Liver (tissue), 9 donors: ENCODE measurements around the gene CYP2U1. TPM values are rescaled to one million over a fixed set of nuclear protein-coding genes. Genes with fewer than 3 reads are reported as not detected.

ENCODE experiments used
- DNase-seq: peaks from one replicate; pipeline ENCODE4 v3.0.0-alpha.2; 2017; ENCODE audit warnings: low spot score
- H3K27ac ChIP-seq, 2 donors: one replicate each; pipeline ENCODE4 v1.7.0; 2013; ENCODE audit warnings: inconsistent platforms in 2 of 2, low read length in 2 of 2, control low read depth in 1 of 2, low read depth in 1 of 2, mild to moderate bottlenecking in 1 of 2
- H3K27me3 ChIP-seq, 4 donors: one replicate each; pipeline versions ENCODE4 v1.6.1 to v1.7.0; 2013; ENCODE audit warnings: low read length in 3 of 4, inconsistent platforms in 1 of 4, mild to moderate bottlenecking in 1 of 4, moderate library complexity in 1 of 4; ENCODE audit not compliant: control insufficient read depth in 4 of 4, insufficient read depth in 4 of 4
- H3K36me3 ChIP-seq, 4 donors: one replicate each; pipeline versions ENCODE4 v1.6.1 to v1.7.0; 2013; ENCODE audit warnings: low read length in 3 of 4, mild to moderate bottlenecking in 3 of 4, low read depth in 1 of 4, moderate library complexity in 1 of 4; ENCODE audit not compliant: control insufficient read depth in 4 of 4, insufficient read depth in 3 of 4
- H3K4me1 ChIP-seq, 4 donors: one replicate each; pipeline versions ENCODE4 v1.6.1 to v1.7.0; 2013; ENCODE audit warnings: low read length in 3 of 4, mild to moderate bottlenecking in 3 of 4, moderate library complexity in 1 of 4; ENCODE audit not compliant: control insufficient read depth in 4 of 4, insufficient read depth in 4 of 4
- H3K4me3 ChIP-seq, 3 donors: one replicate each; pipeline versions ENCODE4 v1.6.1 to v1.7.0; 2013; ENCODE audit warnings: low read length in 3 of 3, control low read depth in 1 of 3, low read depth in 1 of 3, mild to moderate bottlenecking in 1 of 3
- H3K9ac ChIP-seq, 2 donors: one replicate each; pipeline ENCODE4 v1.7.0; 2013; ENCODE audit warnings: low read length in 2 of 2, mild to moderate bottlenecking in 2 of 2, moderate library complexity in 2 of 2, control low read depth in 1 of 2, low read depth in 1 of 2
- H3K9me3 ChIP-seq, 4 donors: one replicate each; pipeline versions ENCODE4 v1.6.1 to v1.7.0; 2013; ENCODE audit warnings: low read length in 3 of 4; ENCODE audit not compliant: control insufficient read depth in 4 of 4
- ATF3 ChIP-seq: IDR thresholded peaks from 2 replicates; pipeline ENCODE4 v1.6.1; 2016; ENCODE audit warnings: antibody characterized with exemption
- EGR1 ChIP-seq, 2 donors: IDR thresholded peaks; 2 replicates each; pipeline ENCODE4 v1.6.1; 2016 to 2018; ENCODE audit warnings: antibody characterized with exemption in 2 of 2, low read depth in 2 of 2
- FOXA1 ChIP-seq: IDR thresholded peaks from 2 replicates; pipeline ENCODE4 v1.6.1; 2016; ENCODE audit warnings: antibody characterized with exemption
- FOXA2 ChIP-seq: IDR thresholded peaks from 2 replicates; pipeline ENCODE4 v1.6.1; 2016; ENCODE audit warnings: antibody characterized with exemption
- GABPA ChIP-seq, 2 donors: IDR thresholded peaks in 1 of 2; conservative IDR thresholded peaks in 1 of 2; 2 replicates each; pipeline ENCODE4 v1.6.1; 2016; ENCODE audit warnings: antibody characterized with exemption in 2 of 2, mild to moderate bottlenecking in 1 of 2, moderate library complexity in 1 of 2
- HNF4A ChIP-seq, 2 donors: conservative IDR thresholded peaks; 2 replicates each; pipeline ENCODE4 v1.6.1; 2016; ENCODE audit warnings: antibody characterized with exemption in 2 of 2, mild to moderate bottlenecking in 2 of 2
- HNF4G ChIP-seq: IDR thresholded peaks from 2 replicates; pipeline ENCODE4 v1.6.1; 2016; ENCODE audit warnings: antibody characterized with exemption
- JUND ChIP-seq, 2 donors: IDR thresholded peaks; 2 replicates each; pipeline ENCODE4 v1.6.1; 2016; ENCODE audit warnings: antibody characterized with exemption in 2 of 2
- MAX ChIP-seq: IDR thresholded peaks from 2 replicates; pipeline ENCODE4 v1.6.1; 2016; ENCODE audit warnings: antibody characterized with exemption
- NR2F2 ChIP-seq: IDR thresholded peaks from 2 replicates; pipeline ENCODE4 v1.6.1; 2016; ENCODE audit warnings: antibody characterized with exemption
- RAD21 ChIP-seq, 2 donors: IDR thresholded peaks; 2 replicates each; pipeline ENCODE4 v1.6.1; 2016; ENCODE audit warnings: antibody characterized with exemption in 2 of 2, mild to moderate bottlenecking in 2 of 2
- RXRA ChIP-seq, 2 donors: IDR thresholded peaks; 2 replicates each; pipeline ENCODE4 v1.6.1; 2017 to 2018; ENCODE audit warnings: antibody characterized with exemption in 2 of 2, mild to moderate bottlenecking in 1 of 2
- SP1 ChIP-seq: IDR thresholded peaks from 2 replicates; pipeline ENCODE4 v1.6.1; 2018; ENCODE audit warnings: antibody characterized with exemption, mild to moderate bottlenecking
- TAF1 ChIP-seq: conservative IDR thresholded peaks from 2 replicates; pipeline ENCODE4 v1.6.1; 2016; ENCODE audit warnings: antibody characterized with exemption, mild to moderate bottlenecking
- YY1 ChIP-seq: IDR thresholded peaks from 2 replicates; pipeline ENCODE4 v1.6.1; 2016; ENCODE audit warnings: antibody characterized with exemption, mild to moderate bottlenecking
- ZBTB33 ChIP-seq: IDR thresholded peaks from 2 replicates; pipeline ENCODE4 v1.6.1; 2016; ENCODE audit warnings: antibody characterized with exemption
- WGBS: extraction: QIAGEN DNeasy Blood & Tissue Kit; methylation state at CpG from one replicate; pipeline ENCODE4 v1.1.7; 2013; 5-methylcytosine and 5-hydroxymethylcytosine counted together
- polyA plus RNA-seq, 2 donors: library from polyadenylated mRNA; stranded (reverse) in 1 of 2; unstranded in 1 of 2; fragments of 200-250 nt in 1 of 2; fragments of >200 nt in 1 of 2; fragmentation: Nextera tagmentation in 1 of 2; extraction: Ambion mirVana in 1 of 2; gene quantifications; one replicate each; pipeline versions ENCODE4 v1.2.1 to v1.2.3, GENCODE V29; 2013 to 2015
- total RNA-seq, 2 donors: library from RNA; depleted of rRNA; stranded (reverse); fragments of >200 nt; gene quantifications; one replicate each; pipeline ENCODE4 v1.2.3, GENCODE V29; 2014
- TF ChIP-seq, protein P1 (sequence below): IDR thresholded peaks from 2 replicates; pipeline ENCODE4 v1.6.1; 2016; ENCODE audit warnings: antibody characterized with exemption, mild to moderate bottlenecking
- donor health status: healthy.
- donor health status: healthy.
- donor health status: healthy.
- donor health status: healthy.
- donor health status: healthy.

CYP2U1 gene
- total and polyA plus RNA-seq, 4 donors, result 2.0 to 4.9 (median 3.2) TPM

DNA sequence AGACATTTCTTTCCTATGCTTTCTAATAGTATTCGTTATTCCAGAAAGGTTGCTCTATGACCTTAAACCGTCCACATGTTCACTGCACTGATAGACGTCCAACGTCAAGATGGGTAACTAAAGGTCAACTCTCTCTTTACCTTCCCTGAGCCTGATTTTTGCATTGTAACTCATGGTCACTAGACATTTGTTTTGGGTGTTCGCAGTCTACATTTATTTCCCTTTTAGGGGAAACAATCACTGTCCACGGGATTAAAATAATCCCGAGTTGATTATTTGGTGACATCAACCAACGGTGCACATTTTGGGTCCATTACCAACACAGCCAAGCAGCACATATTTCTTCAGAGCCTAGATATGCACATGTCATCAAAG is 57.8 kb downstream of the CYP2U1 start:
- TF ChIP-seq, protein P1, sequence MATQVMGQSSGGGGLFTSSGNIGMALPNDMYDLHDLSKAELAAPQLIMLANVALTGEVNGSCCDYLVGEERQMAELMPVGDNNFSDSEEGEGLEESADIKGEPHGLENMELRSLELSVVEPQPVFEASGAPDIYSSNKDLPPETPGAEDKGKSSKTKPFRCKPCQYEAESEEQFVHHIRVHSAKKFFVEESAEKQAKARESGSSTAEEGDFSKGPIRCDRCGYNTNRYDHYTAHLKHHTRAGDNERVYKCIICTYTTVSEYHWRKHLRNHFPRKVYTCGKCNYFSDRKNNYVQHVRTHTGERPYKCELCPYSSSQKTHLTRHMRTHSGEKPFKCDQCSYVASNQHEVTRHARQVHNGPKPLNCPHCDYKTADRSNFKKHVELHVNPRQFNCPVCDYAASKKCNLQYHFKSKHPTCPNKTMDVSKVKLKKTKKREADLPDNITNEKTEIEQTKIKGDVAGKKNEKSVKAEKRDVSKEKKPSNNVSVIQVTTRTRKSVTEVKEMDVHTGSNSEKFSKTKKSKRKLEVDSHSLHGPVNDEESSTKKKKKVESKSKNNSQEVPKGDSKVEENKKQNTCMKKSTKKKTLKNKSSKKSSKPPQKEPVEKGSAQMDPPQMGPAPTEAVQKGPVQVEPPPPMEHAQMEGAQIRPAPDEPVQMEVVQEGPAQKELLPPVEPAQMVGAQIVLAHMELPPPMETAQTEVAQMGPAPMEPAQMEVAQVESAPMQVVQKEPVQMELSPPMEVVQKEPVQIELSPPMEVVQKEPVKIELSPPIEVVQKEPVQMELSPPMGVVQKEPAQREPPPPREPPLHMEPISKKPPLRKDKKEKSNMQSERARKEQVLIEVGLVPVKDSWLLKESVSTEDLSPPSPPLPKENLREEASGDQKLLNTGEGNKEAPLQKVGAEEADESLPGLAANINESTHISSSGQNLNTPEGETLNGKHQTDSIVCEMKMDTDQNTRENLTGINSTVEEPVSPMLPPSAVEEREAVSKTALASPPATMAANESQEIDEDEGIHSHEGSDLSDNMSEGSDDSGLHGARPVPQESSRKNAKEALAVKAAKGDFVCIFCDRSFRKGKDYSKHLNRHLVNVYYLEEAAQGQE, result no peak
- peak in 1 of 2 donors; percentile 50 for TF ChIP-seq JUND (IDR thresholded peaks at IDR 0.05)
- no peak for TF ChIP-seq HNF4G
- no peak for TF ChIP-seq ZBTB33
- no peak for TF ChIP-seq GABPA (IDR thresholded peaks at IDR 0.05 in 1 of 2, conservative IDR thresholded peaks at IDR 0.05 in 1 of 2)
- no peak for TF ChIP-seq FOXA1
- peak; percentile 22 for TF ChIP-seq MAX
- peak; percentile 48 for TF ChIP-seq YY1
- peak; percentile 20 for TF ChIP-seq NR2F2
- TF ChIP-seq FOXA2, result peak; percentile 22
- TF ChIP-seq SP1, result peak; percentile 68
- TF ChIP-seq RXRA (IDR thresholded peaks at IDR 0.05), result peak; percentile 90 to 93
- TF ChIP-seq RAD21 (IDR thresholded peaks at IDR 0.05), result peak in 1 of 2 donors; percentile 3
- TF ChIP-seq TAF1, result no peak
- peak; percentile 81 to 82 for TF ChIP-seq HNF4A (conservative IDR thresholded peaks at IDR 0.05)
- TF ChIP-seq ATF3, result no peak
- no peak for DNase-seq
- Histone ChIP-seq H3K9ac (peak overlapping the region; percentile 13 to 92), H3K27ac (peak overlapping the region; percentile 94 to 99), H3K9me3 (no peaks in the 10 kb centered on the region), H3K36me3 (no peaks in the 10 kb centered on the region), H3K4me3 (peak overlapping the region; percentile 57 to 77 (median 66)), H3K4me1 (peaks cover 8 to 52% (median 35%) of the 10 kb centered on the region in 4 donors), H3K27me3 (no peaks in the 10 kb centered on the region)
- WGBS, result 3% methylated on average over 8 of the region's 8 CpGs

- Histone ChIP-seq H3K4me1 (peaks cover 8 to 55% (median 37%) of the 10 kb centered on the region in 4 donors), H3K36me3 (no peaks in the 10 kb centered on the region), H3K9ac (peak within 1 kb of the TSS; percentile 89 to 92), H3K27me3 (no peaks in the 10 kb centered on the region), H3K9me3 (no peaks in the 10 kb centered on the region), H3K27ac (peak within 1 kb of the TSS; percentile 94 to 99), H3K4me3 (peak within 1 kb of the TSS; percentile 77 to 88 (median 77))
- DNase-seq, result peak; percentile 92
- under 1% methylated on average over 78 of the region's 78 CpGs for WGBS
- no peak for TF ChIP-seq RAD21 (IDR thresholded peaks at IDR 0.05)
- TF ChIP-seq ATF3, result no peak
- TF ChIP-seq HNF4A (conservative IDR thresholded peaks at IDR 0.05), result no peak
- TF ChIP-seq, protein P1, result peak; percentile 93
- no peak for TF ChIP-seq GABPA (IDR thresholded peaks at IDR 0.05 in 1 of 2, conservative IDR thresholded peaks at IDR 0.05 in 1 of 2)
- no peak for TF ChIP-seq EGR1 (IDR thresholded peaks at IDR 0.05; ENCODE audit: low read depth in 2 of 2)
- no peak for TF ChIP-seq ZBTB33
- TF ChIP-seq TAF1, result peak; percentile 91
- peak; percentile 29 for TF ChIP-seq YY1
- no peak for TF ChIP-seq FOXA1
These were observed 58.4 kb downstream of the CYP2U1 start, which contains the start of gene HADH for GRCh38 chr4:107989537-107990386. TSS of gene HADH (plus strand) at chr4:107989889. CDS start at chr4:107989933, 44 bp downstream.
